ENCODE results near the gene KMT2E.

Gene KMT2E

GRCh38 chr7:105087981-105088380 lies 74.0 kb downstream of the KMT2E start:
- no peak overlapping the region for H3K4me3 ChIP-seq (ENCODE audit: control insufficient read depth, low read depth, low read length)
- TF ChIP-seq CTCF (conservative IDR thresholded peaks at IDR 0.05; ENCODE audit: control insufficient read depth, insufficient read depth, low read depth, low read length): no peak

GRCh38 chr7:105088456-105088855 lies 74.5 kb downstream of the KMT2E start:
- no peak for DNase-seq (ENCODE audit: low read depth)
- TF ChIP-seq CTCF (conservative IDR thresholded peaks at IDR 0.05; ENCODE audit: control insufficient read depth, insufficient read depth, low read depth, low read length): no peak

More at GRCh38 chr7:105087981-105088380, 74.0 kb downstream of the KMT2E start:
- no peak for DNase-seq (ENCODE audit: low read depth)

GRCh38 chr7:105094966-105095365 lies 81.0 kb downstream of the KMT2E start:
- DNase-seq (ENCODE audit: low read depth): no peak
- no peak overlapping the region for H3K4me3 ChIP-seq (ENCODE audit: control insufficient read depth, low read depth, low read length)
- TF ChIP-seq CTCF (conservative IDR thresholded peaks at IDR 0.05; ENCODE audit: control insufficient read depth, insufficient read depth, low read depth, low read length): no peak

More at GRCh38 chr7:105088456-105088855, 74.5 kb downstream of the KMT2E start:
- H3K4me3 ChIP-seq (ENCODE audit: control insufficient read depth, low read depth, low read length): no peak overlapping the region

GRCh38 chr7:105096306-105096705 lies 82.3 kb downstream of the KMT2E start:
- no peak for DNase-seq (ENCODE audit: low read depth)
- TF ChIP-seq CTCF (conservative IDR thresholded peaks at IDR 0.05; ENCODE audit: control insufficient read depth, insufficient read depth, low read depth, low read length): no peak

GRCh38 chr7:105097619-105098018 lies 83.6 kb downstream of the KMT2E start:
- H3K4me3 ChIP-seq (ENCODE audit: control insufficient read depth, low read depth, low read length): no peak overlapping the region
- DNase-seq (ENCODE audit: low read depth): peak; percentile 90
- TF ChIP-seq CTCF (conservative IDR thresholded peaks at IDR 0.05; ENCODE audit: control insufficient read depth, insufficient read depth, low read depth, low read length): no peak

More at GRCh38 chr7:105096306-105096705, 82.3 kb downstream of the KMT2E start:
- H3K4me3 ChIP-seq (ENCODE audit: control insufficient read depth, low read depth, low read length): no peak overlapping the region

- TF ChIP-seq CTCF (conservative IDR thresholded peaks at IDR 0.05; ENCODE audit: control insufficient read depth, insufficient read depth, low read depth, low read length): no peak
- peak; percentile 33 for DNase-seq (ENCODE audit: low read depth)
- H3K4me3 ChIP-seq (ENCODE audit: control insufficient read depth, low read depth, low read length): no peak overlapping the region
These were observed 85.0 kb downstream of the KMT2E start for GRCh38 chr7:105098863-105099515.

All from fibroblast of mammary gland (primary cell).